GM19351 (cell line): ENCODE results near the gene CASS4.

ENCODE experiments used
- ATAC-seq: cut with Tn5 transposase; IDR thresholded peaks from one replicate; pipeline ENCODE4 v1.9.1; 2021; ENCODE audit warnings: mild to moderate bottlenecking, moderate library complexity; ENCODE audit not compliant: unreplicated experiment

The CASS4 gene

DNA sequence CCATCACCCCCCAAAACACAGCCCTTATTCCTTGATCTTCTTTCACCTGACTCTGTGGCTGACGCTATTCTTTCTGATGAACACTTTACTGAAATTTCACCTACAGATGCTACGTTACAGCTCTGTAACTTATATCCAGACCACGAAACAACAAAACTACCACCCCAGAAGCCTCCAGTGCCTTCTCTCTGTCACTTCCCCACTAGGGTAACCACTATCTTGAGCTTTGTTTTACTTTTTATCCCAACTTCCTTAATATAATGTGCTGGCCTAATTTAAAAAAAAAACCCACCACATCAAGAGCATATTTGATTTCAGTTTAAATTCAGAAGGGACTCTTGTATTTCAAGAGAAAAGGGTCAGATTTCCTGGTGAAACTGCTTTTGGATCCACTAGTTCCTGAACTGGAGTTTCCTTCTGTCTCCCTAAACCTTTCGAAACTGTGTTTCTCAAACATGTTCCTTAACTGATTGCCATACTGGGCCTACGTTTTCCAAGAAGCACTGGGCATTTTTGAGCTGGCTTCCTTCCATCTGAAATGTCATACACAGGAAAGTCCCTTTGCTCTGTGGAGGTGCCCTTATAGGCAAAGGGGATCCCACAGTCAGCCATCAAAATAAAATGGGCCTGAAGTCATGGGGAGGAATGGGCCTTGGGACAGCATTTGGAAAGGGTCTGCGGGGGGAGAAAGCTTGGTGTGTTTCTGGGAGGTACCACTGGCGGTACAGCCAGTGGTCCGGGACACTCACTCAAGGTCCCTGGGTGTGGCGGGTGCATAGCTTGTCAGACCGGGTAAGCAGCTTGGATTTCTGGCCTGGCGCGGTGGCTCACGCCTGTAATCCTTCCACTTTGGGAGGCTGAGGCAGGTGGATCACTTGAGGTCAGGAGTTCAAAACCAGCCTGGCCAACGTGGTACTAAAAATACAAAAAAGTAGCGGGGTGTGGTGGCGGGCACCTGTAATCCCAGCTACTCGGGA is 30.6 kb downstream of the CASS4 start:
- no peak for ATAC-seq

- ATAC-seq = no peak
These were observed 31.8 kb downstream of the CASS4 start for GRCh38 chr20:56443654-56444540.

- ATAC-seq = no peak
These were observed 33.1 kb downstream of the CASS4 start for GRCh38 chr20:56445130-56445529.

- ATAC-seq = no peak
These were observed 33.5 kb downstream of the CASS4 start for GRCh38 chr20:56445540-56445939.

- no peak for ATAC-seq
These were observed 35.2 kb downstream of the CASS4 start for GRCh38 chr20:56447227-56447626.

- no peak for ATAC-seq
These were observed 37.4 kb downstream of the CASS4 start for GRCh38 chr20:56449459-56449858.

DNA sequence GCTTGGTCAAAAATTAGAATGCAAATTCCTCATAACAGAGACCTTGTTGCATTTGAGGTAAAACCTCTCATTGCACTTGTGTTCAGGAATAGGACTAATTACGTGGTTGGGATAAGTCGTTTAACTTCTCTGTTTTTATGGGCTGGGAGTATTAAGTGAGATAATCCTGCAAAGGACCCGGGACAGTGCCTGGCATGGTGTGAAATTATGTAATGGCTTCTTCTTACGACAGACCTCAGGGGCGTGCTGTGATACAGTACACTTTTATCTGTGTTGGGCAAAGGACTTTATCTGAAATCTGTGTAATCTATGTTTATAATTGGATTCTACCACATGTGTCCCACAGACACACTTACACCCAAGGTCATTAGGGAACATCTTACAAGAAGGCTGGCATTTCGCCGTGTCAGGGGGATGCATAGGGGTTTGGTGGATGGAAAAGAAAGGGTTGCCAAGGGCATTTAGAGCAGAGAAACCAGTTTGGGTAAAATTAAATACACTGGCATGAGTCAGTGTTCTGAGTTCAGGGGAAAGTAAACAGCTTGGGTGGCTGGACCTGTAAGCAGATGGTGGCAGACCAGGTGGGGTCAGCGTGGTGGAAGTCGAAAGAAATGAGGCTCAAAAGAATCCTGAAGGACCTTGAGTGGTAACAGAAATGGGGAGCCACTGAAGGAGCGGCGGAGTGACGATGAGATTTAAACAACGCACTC is 39.2 kb downstream of the CASS4 start:
- no peak for ATAC-seq

GRCh38 chr20:56453352-56453751 is 41.3 kb downstream of the CASS4 start:
- ATAC-seq = peak; percentile 72

- peak; percentile 89 for ATAC-seq
These were observed 42.7 kb downstream of the CASS4 start for GRCh38 chr20:56454754-56455153.

DNA sequence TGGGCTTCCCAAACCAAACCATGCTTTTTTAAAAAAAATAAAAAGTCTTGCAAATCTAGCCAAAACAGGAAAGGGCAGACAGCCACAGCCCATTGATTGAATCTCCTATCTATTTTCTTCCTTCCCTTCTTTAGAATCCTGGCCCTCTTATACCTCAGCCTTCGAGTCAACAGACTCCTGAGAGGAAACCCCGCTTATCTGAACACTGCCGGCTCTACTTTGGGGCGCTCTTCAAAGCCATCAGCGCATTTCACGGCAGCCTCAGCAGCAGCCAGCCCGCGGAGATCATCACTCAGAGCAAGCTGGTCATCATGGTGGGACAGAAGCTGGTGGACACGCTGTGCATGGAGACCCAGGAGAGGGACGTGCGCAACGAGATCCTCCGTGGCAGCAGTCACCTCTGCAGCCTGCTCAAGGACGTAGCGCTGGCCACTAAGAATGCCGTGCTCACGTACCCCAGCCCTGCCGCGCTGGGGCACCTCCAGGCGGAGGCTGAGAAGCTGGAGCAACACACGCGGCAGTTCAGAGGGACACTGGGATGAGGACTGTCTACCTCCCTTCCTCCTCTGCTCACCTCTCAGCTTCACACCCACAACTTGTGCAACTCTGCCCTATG is 46.3 kb downstream of the CASS4 start:
- ATAC-seq = no peak

DNA sequence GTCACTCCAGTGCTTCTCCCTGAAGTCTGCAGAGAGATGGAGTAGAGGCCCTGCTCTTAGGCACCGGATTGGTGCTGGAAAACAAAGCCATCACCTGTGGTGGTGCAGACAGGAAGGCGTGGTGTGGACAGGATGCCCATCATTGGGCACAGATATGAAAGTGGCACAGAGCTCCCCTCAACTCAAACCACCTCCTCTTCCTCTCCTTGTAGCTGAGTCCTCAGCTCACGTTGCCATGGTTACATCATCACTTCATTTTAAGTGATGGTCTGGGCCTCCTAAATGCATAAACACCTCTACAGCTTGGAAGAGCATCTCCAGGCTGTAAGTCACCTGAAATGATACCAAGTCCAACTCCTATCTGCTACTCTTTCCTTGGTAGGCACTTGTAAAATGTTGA is 48.4 kb downstream of the CASS4 start:
- ATAC-seq = no peak

GRCh38 chr20:56461576-56461975 is 49.5 kb downstream of the CASS4 start:
- no peak for ATAC-seq

GRCh38 chr20:56463428-56463827 is 51.4 kb downstream of the CASS4 start:
- ATAC-seq = no peak

DNA sequence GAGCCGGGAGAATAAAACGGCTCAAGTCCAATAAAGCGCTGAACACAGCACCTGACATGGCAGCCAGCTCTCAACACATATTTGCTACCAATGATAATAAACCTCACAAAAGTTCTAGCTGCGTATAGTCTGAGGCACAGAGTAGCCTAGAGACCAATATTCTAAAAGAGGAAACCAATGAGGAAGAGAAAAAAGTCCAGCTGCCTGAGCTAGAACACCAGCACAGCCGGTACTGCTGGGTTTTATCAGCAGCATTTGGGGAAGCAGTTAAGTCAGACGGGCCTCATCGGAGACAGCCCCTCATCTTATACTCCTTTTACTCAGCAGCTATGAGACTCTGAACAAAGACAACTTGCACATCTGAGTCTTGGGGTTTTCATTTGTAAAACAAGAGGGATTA is 53.9 kb downstream of the CASS4 start:
- ATAC-seq = peak; percentile 39

DNA sequence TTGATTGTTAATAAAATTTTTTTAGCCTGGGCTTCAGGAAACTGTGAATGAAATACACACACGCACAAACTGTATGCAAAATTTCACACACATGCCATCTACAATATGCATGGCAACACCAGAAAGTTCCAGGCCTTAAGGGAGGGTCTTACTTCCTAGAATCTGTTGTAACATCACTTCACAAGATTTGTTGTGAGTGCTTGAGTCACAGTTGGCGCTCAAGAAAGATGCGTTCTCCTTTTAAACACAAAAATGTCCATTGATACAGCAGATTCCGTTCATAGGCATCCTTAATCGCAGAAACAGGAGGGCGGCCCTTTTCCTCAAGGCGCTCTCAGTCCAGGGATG is 55.9 kb downstream of the CASS4 start:
- no peak for ATAC-seq

DNA sequence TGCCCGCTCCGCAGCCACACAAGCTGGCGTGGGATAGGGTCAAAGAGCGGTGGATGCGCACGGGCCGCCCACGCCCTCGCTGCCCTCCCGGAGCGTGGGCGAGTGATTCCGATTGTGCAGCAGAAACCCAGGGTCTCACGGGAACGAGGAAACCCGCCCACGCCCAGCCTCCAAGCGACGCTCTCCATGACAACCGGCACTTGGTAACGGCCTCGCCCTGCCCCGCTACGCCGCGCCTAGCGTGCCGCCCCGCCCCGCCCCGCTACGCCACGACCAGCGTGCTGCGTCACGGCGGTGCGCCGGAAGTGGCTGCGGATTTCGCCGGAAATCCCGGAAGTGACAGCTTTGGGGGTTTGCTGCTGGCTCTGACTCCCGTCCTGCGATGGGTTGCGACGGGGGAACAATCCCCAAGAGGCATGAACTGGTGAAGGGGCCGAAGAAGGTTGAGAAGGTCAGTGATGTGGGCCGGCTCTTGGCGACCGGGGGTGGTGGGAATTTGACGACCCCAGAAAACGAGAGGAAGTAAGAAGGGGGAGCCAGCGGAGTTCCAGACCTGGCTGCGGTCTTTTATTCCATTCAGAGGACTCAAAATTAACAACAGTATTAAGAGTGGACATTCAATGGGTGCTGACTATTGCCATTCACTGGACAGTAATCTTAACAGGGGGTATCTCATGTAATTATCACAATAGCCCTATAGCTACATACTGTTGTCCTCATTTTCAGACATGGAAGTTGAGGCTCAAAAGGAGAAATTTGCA is 56.4 kb downstream of the CASS4 start, which contains the start of gene RTF2:
Gene RTF2 (plus strand): TSS at position 312 of the 761 bp plus-strand sequence. CDS start 71 bp downstream, at position 383.
- ATAC-seq = peak; percentile 96

GRCh38 chr20:56469077-56469449 is 57.0 kb downstream of the CASS4 start:
- ATAC-seq = no peak

DNA sequence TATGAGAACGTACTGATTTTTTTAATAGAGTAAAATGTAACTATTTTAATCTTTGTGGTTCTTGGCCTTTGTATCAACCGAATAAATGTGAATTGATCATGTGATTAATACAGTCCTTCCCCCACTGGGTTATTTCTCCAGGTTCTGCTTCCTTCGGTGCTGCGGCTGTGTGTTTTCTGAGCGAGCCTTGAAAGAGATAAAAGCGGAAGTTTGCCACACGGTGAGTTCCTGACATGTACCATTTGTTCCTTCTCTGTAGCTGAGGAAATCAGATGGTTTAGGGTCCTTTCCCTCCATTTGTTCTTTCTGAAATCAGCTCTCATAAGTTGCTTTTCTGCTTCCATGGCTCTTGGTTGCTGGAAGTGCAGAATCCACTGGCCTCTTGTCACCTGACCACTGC is 71.9 kb downstream of the CASS4 start:
- ATAC-seq = no peak

GRCh38 chr20:56487216-56487615 is 75.2 kb downstream of the CASS4 start:
- no peak for ATAC-seq

DNA sequence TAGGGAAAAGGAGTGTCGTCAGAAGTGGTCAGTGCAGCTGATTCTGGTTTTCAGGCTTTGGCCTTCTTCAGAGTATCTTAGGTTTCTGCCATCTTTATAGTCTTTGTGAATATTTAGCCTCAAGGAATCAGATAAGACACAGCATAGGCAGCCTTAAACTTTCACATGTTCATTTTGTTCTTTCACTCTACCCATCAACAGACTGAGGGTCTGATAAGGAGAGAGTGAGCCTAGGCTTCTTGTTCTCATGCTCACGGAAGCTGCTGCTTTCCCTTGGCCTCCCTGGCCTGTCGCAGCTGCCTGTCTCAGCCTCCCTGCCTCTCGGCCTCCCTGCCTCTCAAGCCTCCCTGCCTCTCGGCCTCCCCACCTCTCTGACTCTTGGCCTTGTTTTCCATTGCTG is 76.5 kb downstream of the CASS4 start:
- no peak for ATAC-seq
